K562 (cell line): ENCODE measurements around the gene CD46. TPM values are rescaled to one million over a fixed set of nuclear protein-coding genes. Genes with fewer than 3 reads are reported as not detected.
A peak's percentile ranks its signal among the peaks of the same experiment; 100 is the strongest.

Experiments used
- ATAC-seq: fragments of 200-7000 bp; cut with Tn5 transposase; 3 replicates; pipeline ENCODE4 v1.9.1; 2020; ENCODE audit warnings: moderate library complexity
- BruUV-seq: library from RNA; stranded (reverse); fragments of 400-500 nt; replicated peaks from 2 replicates; lab custom pipeline; 2021; lab: Mats Ljungman, UMichigan
- CTCF ChIA-PET: fragments of 300-600 bp; formaldehyde crosslinking; extraction: SDS; loops from one replicate; lab custom pipeline; 2021; ENCODE audit warnings: low intra/inter-chr PET ratio; lab: Yijun Ruan, JAX
- POLR2A ChIA-PET: fragments of 300-600, 350-650 bp; sonication (Branson Sonifier 250); formaldehyde crosslinking; extraction: SDS; loops from one replicate; lab custom pipeline; 2021; ENCODE audit warnings: antibody characterized with exemption, inconsistent platforms; lab: Yijun Ruan, JAX
- DNase-seq, 4 experiments: peaks; one replicate each; pipeline versions ENCODE4 v3.0.0 to v3.0.0-alpha.2; 2011 to 2018; ENCODE audit warnings: low spot score in 3 of 4, mixed read lengths in 3 of 4; ENCODE audit errors: extremely low read depth in 1 of 4
- FAIRE-seq: peaks from 2 replicates; lab custom pipeline; 2011; peaks lifted over from hg19 to GRCh38; lab: Jason Lieb, UNC
- H2AFZ ChIP-seq: 2 replicates; pipeline ENCODE4 v1.6.0; 2011; ENCODE audit warnings: low read depth, low read length, control low read depth, inconsistent platforms
- H3K27ac ChIP-seq: fragments of 200-600 bp; 3 replicates; pipeline ENCODE4 v1.8.0; 2011; ENCODE audit warnings: low read depth, mild to moderate bottlenecking, control low read depth, inconsistent platforms, low read length, moderate library complexity, mixed read lengths; ENCODE audit errors: extremely low read depth
- H3K27me3 ChIP-seq, 2 experiments: fragments of 300-600 bp in 1 of 2; 2 replicates in 1 of 2; 3 replicates in 1 of 2; pipeline versions ENCODE4 v1.6.0 to v1.8.0; 2011; ENCODE audit warnings: inconsistent platforms in 2 of 2, low read length in 2 of 2, mild to moderate bottlenecking in 1 of 2, mixed read lengths in 1 of 2, moderate library complexity in 1 of 2; ENCODE audit not compliant: control insufficient read depth in 2 of 2, insufficient read depth in 2 of 2
- H3K36me3 ChIP-seq: fragments of 300-600 bp; 3 replicates; pipeline ENCODE4 v1.8.0; 2011; ENCODE audit warnings: mild to moderate bottlenecking, low read length, inconsistent platforms; ENCODE audit not compliant: control insufficient read depth, insufficient read depth
- H3K4me1 ChIP-seq, 2 experiments: fragments of 200-600 bp in 1 of 2; replicated peaks in 1 of 2; 2 replicates in 1 of 2; 3 replicates in 1 of 2; pipeline versions ENCODE4 v1.5.1 to v1.8.0; 2011; ENCODE audit warnings: inconsistent platforms in 2 of 2, low read length in 2 of 2, mild to moderate bottlenecking in 1 of 2, mixed read lengths in 1 of 2, moderate library complexity in 1 of 2; ENCODE audit not compliant: control insufficient read depth in 2 of 2, insufficient read depth in 2 of 2
- H3K4me2 ChIP-seq: 2 replicates; pipeline ENCODE4 v1.6.1; 2011; ENCODE audit warnings: low read length, control low read depth, inconsistent platforms, mixed read lengths; ENCODE audit not compliant: insufficient read depth
- H3K4me3 ChIP-seq: fragments of 200-600 bp; sonication (generic), shearing (Covaris generic); 2 replicates; pipeline ENCODE4 v1.5.1; 2016; ENCODE audit warnings: control low read depth, inconsistent platforms
- H3K79me2 ChIP-seq: fragments of 200-600 bp; 3 replicates; pipeline ENCODE4 v1.8.0; 2011; ENCODE audit warnings: low read length, inconsistent platforms; ENCODE audit not compliant: control insufficient read depth, insufficient read depth
- H3K9ac ChIP-seq, 2 experiments: 2 replicates each; pipeline versions ENCODE4 v1.6.0 to v1.6.1; 2011; ENCODE audit warnings: low read depth in 2 of 2, low read length in 2 of 2, control low read depth in 1 of 2, inconsistent platforms in 1 of 2, mild to moderate bottlenecking in 1 of 2, mixed read lengths in 1 of 2; ENCODE audit not compliant: insufficient read depth in 1 of 2
- H3K9me1 ChIP-seq: one replicate; pipeline ENCODE4 v1.6.0; 2011; ENCODE audit warnings: inconsistent platforms, mild to moderate bottlenecking, low read length, moderate library complexity; ENCODE audit not compliant: control insufficient read depth, insufficient read depth
- H3K9me3 ChIP-seq: replicated peaks from 2 replicates; pipeline ENCODE4 v1.5.1; 2011; ENCODE audit warnings: low read depth, low read length, inconsistent platforms; ENCODE audit not compliant: control insufficient read depth, insufficient read depth
- H4K20me1 ChIP-seq: replicated peaks from 2 replicates; pipeline ENCODE4 v1.6.1; 2011; ENCODE audit warnings: low read length, inconsistent platforms, mixed read lengths; ENCODE audit not compliant: control insufficient read depth, insufficient read depth
- EP300 ChIP-seq: IDR thresholded peaks from 2 replicates; pipeline ENCODE4 v1.6.1; 2012; ENCODE audit warnings: low read length, improper control_type of control experiment
- NFIX ChIP-seq: fragments of 250-450 bp; sonication (Bioruptor Pico); IDR thresholded peaks from 2 replicates; pipeline ENCODE4 v1.4.0; 2020; ENCODE audit warnings: low read depth, mild to moderate bottlenecking, moderate library complexity
- PHB2 ChIP-seq: fragments of 450-650 bp; IDR thresholded peaks from 2 replicates; pipeline ENCODE4 v1.6.1; 2017; ENCODE audit warnings: low read depth
- RNF219 ChIP-seq: fragments of 250-450 bp; sonication (Bioruptor Pico); IDR thresholded peaks from 2 replicates; pipeline ENCODE4 v1.5.0; 2022; ENCODE audit warnings: mild to moderate bottlenecking
- SIRT6 ChIP-seq: IDR thresholded peaks from one replicate; pipeline ENCODE4 v1.6.1; 2012; ENCODE audit warnings: low read depth, mild to moderate bottlenecking, control low read depth, inconsistent platforms, low read length, moderate library complexity
- ZNF239 ChIP-seq: fragments of 250-450 bp; sonication (Bioruptor Pico); IDR thresholded peaks from 2 replicates; pipeline ENCODE4 v1.4.0; 2020; ENCODE audit warnings: mild to moderate bottlenecking
- ZNF316 ChIP-seq: fragments of 450-650 bp; IDR thresholded peaks from 2 replicates; pipeline ENCODE4 v1.6.1; 2016
- ZNF445 ChIP-seq: fragments of 250-450 bp; sonication (Bioruptor Pico); IDR thresholded peaks from 2 replicates; pipeline ENCODE4 v1.4.0; 2020; ENCODE audit warnings: low read depth, mild to moderate bottlenecking, moderate library complexity
- ZNF583 ChIP-seq: fragments of 250-450 bp; sonication (Bioruptor Pico); IDR thresholded peaks from 2 replicates; pipeline ENCODE4 v1.4.0; 2020
- ZNF609 ChIP-seq: sonication (generic); formaldehyde crosslinking; IDR thresholded peaks from 2 replicates; pipeline ENCODE4 v1.8.1; 2023; ENCODE audit warnings: missing genetic modification reagents, mild to moderate bottlenecking, borderline replicate concordance
- WGBS: fragments of 100-300 bp; shearing (Covaris generic); methylation state at CpG from one replicate; pipeline ENCODE4 v1.1.6; 2016; ENCODE audit warnings: low coverage, mixed read lengths; ENCODE audit not compliant: insufficient coverage; ENCODE audit errors: missing lambda C conversion rate; 5-methylcytosine and 5-hydroxymethylcytosine counted together
- in situ Hi-C: fragments of 300-500 bp; cut with MboI; formaldehyde crosslinking; loops from 4 replicates; pipeline ENCODE4 v1.15.0; 2018; ENCODE audit warnings: inconsistent platforms, mixed read lengths
- intact Hi-C: fragments of 100-400 bp; cut with micrococcal nuclease; formaldehyde crosslinking; loops from 2 replicates; pipeline ENCODE4 v1.14.2; 2022
- polyA plus RNA-seq, 8 experiments: library from polyadenylated mRNA; depleted of rRNA in 4 of 8; stranded (reverse) in 5 of 8; unstranded in 3 of 8; fragments of >200 nt; fragmentation: Nextera tagmentation in 2 of 8; fragmentation: Illumina TruSeq in 1 of 8; extraction: Ambion mirVana in 2 of 8; extraction: Trizol in 1 of 8; gene quantifications; 2 replicates each; pipeline versions ENCODE4 v1.2.1 to v1.2.3, GENCODE V29; 2011 to 2014; ENCODE audit warnings: inconsistent platforms in 1 of 8, missing spikeins in 1 of 8
- total RNA-seq, 7 experiments: library from RNA; depleted of rRNA in 6 of 7; stranded (reverse); fragments of >200 nt in 6 of 7; fragmentation: Illumina TruSeq in 2 of 7; extraction: Trizol in 2 of 7; gene quantifications; 2 replicates each; pipeline versions ENCODE4 v1.2.1 to v1.2.3, GENCODE V29; 2011 to 2021; ENCODE audit warnings: low replicate concordance in 1 of 7
- TF ChIP-seq, protein P1 (sequence below): fragments of 200-800 bp; sonication (Bioruptor generic); IDR thresholded peaks from 2 replicates; pipeline ENCODE4 v1.6.1; 2017; ENCODE audit warnings: missing genetic modification characterization, missing compliant biosample characterization

CD46 gene
- total and polyA plus RNA-seq, 9 of the 15 experiments (the other 6 are each of a cell fraction or from before 2014, with no cell fraction given), result 87.9 to 374 (median 156) TPM

GRCh38 chr1:207804721-207805468, 53.0 kb downstream of the CD46 start (continued):
- no peak for TF ChIP-seq ZNF609
- no peak for TF ChIP-seq NFIX (CRISPR knock-in tag)
- TF ChIP-seq PHB2, result no peak

DNA sequence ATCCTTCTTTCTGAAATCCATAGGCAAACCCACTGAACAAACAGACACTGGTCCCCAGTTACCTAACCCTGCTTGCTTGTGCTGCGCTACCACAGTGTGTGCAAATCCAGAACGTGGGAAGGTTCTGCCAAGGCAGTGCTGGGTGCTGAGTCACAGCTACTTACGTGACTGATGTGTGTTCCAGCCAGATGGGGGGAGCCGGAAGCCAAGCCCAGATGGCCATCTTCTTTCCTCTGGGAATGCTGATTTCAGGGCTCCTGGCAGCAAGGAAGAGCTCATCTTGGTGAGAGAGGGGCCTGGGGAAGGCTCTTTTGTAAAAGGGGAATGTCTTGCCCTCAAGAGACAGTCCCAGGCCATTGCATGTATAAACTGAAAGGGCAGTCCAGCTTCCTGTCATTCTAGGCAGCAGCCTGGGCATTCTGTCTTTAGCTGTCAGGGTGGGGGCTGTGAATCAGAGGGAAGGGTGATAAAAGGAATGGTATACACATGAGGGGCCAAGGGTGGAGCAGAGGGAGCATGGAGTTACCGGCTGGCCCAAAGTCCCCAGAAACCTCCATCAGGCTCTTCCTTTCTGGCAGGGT, 54.1 kb downstream of the CD46 start:
- 15% methylated on average over 5 of the region's 5 CpGs for WGBS
- H3K27ac ChIP-seq, result peak overlapping the region; percentile 44
- H3K79me2 ChIP-seq, result no peaks in the 10 kb centered on the region
- peak overlapping the region; percentile 63 for H2AFZ ChIP-seq
- no peaks in the 10 kb centered on the region for H3K9me1 ChIP-seq
- peaks cover 23% of the 10 kb centered on the region; the same call in 2 of the 3 replicates for H3K36me3 ChIP-seq
- ATAC-seq (peak; percentile 86), DNase-seq (peak; percentile 69 to 90 (median 85)), FAIRE-seq (peak; percentile 82)
- H3K4me3 ChIP-seq, result no peak overlapping the region
- H3K9ac ChIP-seq, result peak overlapping the region; percentile 6 to 23; a peak in 3 of 4 replicates
- H3K9me3 ChIP-seq, result no peaks in the 10 kb centered on the region
- peak overlapping the region; percentile 52 for H3K4me2 ChIP-seq
- no TSS peak for BruUV-seq
- H3K4me1 ChIP-seq, result peaks cover 25 to 41% of the 10 kb centered on the region in 2 experiments
- no peaks in the 10 kb centered on the region for H3K27me3 ChIP-seq
- no peaks in the 10 kb centered on the region for H4K20me1 ChIP-seq
- POLR2A ChIA-PET, result interaction anchor here (0.6 to 2.7 kb wide), 10 partner anchors 9 to 859 kb away, joined by 3 to 12 read pairs (median 4); no protein-coding TSS in a partner anchor
- CTCF ChIA-PET, result no interaction called here
- in situ Hi-C loops (no loop called here), intact Hi-C loops (no loop called here)
- TF ChIP-seq, protein P1, sequence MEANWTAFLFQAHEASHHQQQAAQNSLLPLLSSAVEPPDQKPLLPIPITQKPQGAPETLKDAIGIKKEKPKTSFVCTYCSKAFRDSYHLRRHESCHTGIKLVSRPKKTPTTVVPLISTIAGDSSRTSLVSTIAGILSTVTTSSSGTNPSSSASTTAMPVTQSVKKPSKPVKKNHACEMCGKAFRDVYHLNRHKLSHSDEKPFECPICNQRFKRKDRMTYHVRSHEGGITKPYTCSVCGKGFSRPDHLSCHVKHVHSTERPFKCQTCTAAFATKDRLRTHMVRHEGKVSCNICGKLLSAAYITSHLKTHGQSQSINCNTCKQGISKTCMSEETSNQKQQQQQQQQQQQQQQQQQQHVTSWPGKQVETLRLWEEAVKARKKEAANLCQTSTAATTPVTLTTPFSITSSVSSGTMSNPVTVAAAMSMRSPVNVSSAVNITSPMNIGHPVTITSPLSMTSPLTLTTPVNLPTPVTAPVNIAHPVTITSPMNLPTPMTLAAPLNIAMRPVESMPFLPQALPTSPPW, result peak; percentile 71
- TF ChIP-seq ZNF316 (peak; percentile 84), RNF219 (no peak), ZNF583 (CRISPR knock-in tag) (peak; percentile 73; the same call in 1 of the 2 replicates), EP300 (peak; percentile 63; the same call in 1 of the 2 replicates), SIRT6 (no peak), ZNF445 (CRISPR knock-in tag) (peak; percentile 23; the same call in 1 of the 2 replicates), ZNF239 (CRISPR knock-in tag) (0 out of 2 replicates have a peak, but pooled peaks have one; percentile 33)
